HepG2 (cell line): ENCODE measurements around the gene GRHL1. TPM values are rescaled to one million over a fixed set of nuclear protein-coding genes. Genes with fewer than 3 reads are reported as not detected.

Source experiments
- ATAC-seq: fragments of 200-7000 bp; cut with Tn5 transposase; 3 replicates; pipeline ENCODE4 v1.9.1; 2020; ENCODE audit warnings: mild to moderate bottlenecking, moderate library complexity
- BruUV-seq: library from RNA; stranded (reverse); fragments of 400-500 nt; replicated peaks from 2 replicates; lab custom pipeline; 2021; lab: Mats Ljungman, UMichigan
- CTCF ChIA-PET: fragments of 300-600 bp; formaldehyde crosslinking; extraction: SDS; loops from one replicate; lab custom pipeline; 2021; ENCODE audit warnings: low total read pairs, inconsistent platforms, low intra/inter-chr PET ratio; lab: Yijun Ruan, JAX
- POLR2A ChIA-PET: fragments of 350-600 bp; sonication (Branson Sonifier 250); formaldehyde crosslinking; loops from one replicate; lab custom pipeline; 2020; ENCODE audit warnings: antibody characterized with exemption, inconsistent platforms; lab: Yijun Ruan, JAX
- DNase-seq: peaks from one replicate; pipeline ENCODE4 v3.0.0-alpha.2; 2015; ENCODE audit warnings: low spot score
- FAIRE-seq: peaks from 3 replicates; lab custom pipeline; 2011; peaks lifted over from hg19 to GRCh38; lab: Jason Lieb, UNC
- H2AFZ ChIP-seq: one replicate; pipeline ENCODE4 v1.6.1; 2011; ENCODE audit warnings: low read length, inconsistent platforms
- H3K27ac ChIP-seq: fragments of 300-600 bp; 3 replicates; pipeline ENCODE4 v1.8.0; 2011; ENCODE audit warnings: mixed run types, mild to moderate bottlenecking, mixed read lengths, low read length, inconsistent platforms; ENCODE audit not compliant: insufficient read depth; ENCODE audit errors: extremely low read length
- H3K27me3 ChIP-seq, 2 experiments: fragments of 200-600 bp in 1 of 2; 2 replicates in 1 of 2; 3 replicates in 1 of 2; pipeline versions ENCODE4 v1.6.0 to v1.8.0; 2011; ENCODE audit warnings: low read length in 2 of 2, mild to moderate bottlenecking in 2 of 2, moderate library complexity in 2 of 2, inconsistent platforms in 1 of 2; ENCODE audit not compliant: insufficient read depth in 2 of 2, control insufficient read depth in 1 of 2
- H3K36me3 ChIP-seq, 2 experiments: fragments of 200-600 bp in 1 of 2; replicated peaks in 1 of 2; 2 replicates in 1 of 2; 3 replicates in 1 of 2; pipeline versions ENCODE4 v1.5.1 to v1.8.0; 2011; ENCODE audit warnings: low read length in 2 of 2, inconsistent platforms in 1 of 2; ENCODE audit not compliant: insufficient read depth in 2 of 2, control insufficient read depth in 1 of 2
- H3K4me1 ChIP-seq: 2 replicates; pipeline ENCODE4 v1.5.1; 2012; ENCODE audit warnings: low read length, inconsistent platforms; ENCODE audit not compliant: insufficient read depth
- H3K4me2 ChIP-seq: 2 replicates; pipeline ENCODE4 v1.6.0; 2011; ENCODE audit warnings: low read depth, low read length, inconsistent platforms
- H3K4me3 ChIP-seq, 3 experiments: fragments of 200-600 bp in 1 of 3; sonication (generic), shearing (Covaris generic) in 1 of 3; replicated peaks in 1 of 3; 2 replicates each; pipeline ENCODE4 v1.5.1; 2011 to 2016; ENCODE audit warnings: low read length in 3 of 3, inconsistent platforms in 2 of 3, low read depth in 2 of 3, mild to moderate bottlenecking in 2 of 3, control low read depth in 1 of 3, mixed read lengths in 1 of 3; ENCODE audit not compliant: insufficient read depth in 1 of 3
- H3K79me2 ChIP-seq: one replicate; pipeline ENCODE4 v1.6.1; 2011; ENCODE audit warnings: low read length, inconsistent platforms; ENCODE audit not compliant: insufficient read depth
- H3K9ac ChIP-seq: 2 replicates; pipeline ENCODE4 v1.6.0; 2011; ENCODE audit warnings: mild to moderate bottlenecking, low read depth, low read length, inconsistent platforms; ENCODE audit not compliant: insufficient read depth
- H3K9me3 ChIP-seq: 2 replicates; pipeline ENCODE4 v1.5.1; 2012; ENCODE audit warnings: mild to moderate bottlenecking, low read length
- H4K20me1 ChIP-seq: 2 replicates; pipeline ENCODE4 v1.6.0; 2011; ENCODE audit warnings: inconsistent platforms, mild to moderate bottlenecking, low read length, moderate library complexity; ENCODE audit not compliant: insufficient read depth
- SMARCE1 ChIP-seq: fragments of 450-650 bp; IDR thresholded peaks from 2 replicates; pipeline ENCODE4 v1.6.1; 2017; ENCODE audit warnings: borderline replicate concordance
- ZNF10 ChIP-seq: sonication (generic); formaldehyde crosslinking; IDR thresholded peaks from 2 replicates; pipeline ENCODE4 v1.4.0; 2020; ENCODE audit warnings: mild to moderate bottlenecking, low read depth, missing genetic modification reagents, borderline replicate concordance
- ZNF121 ChIP-seq: sonication (generic); formaldehyde crosslinking; IDR thresholded peaks from 2 replicates; pipeline ENCODE4 v1.5.0; 2020; ENCODE audit warnings: mild to moderate bottlenecking, missing genetic modification reagents
- WGBS: methylation state at CpG from one replicate; pipeline ENCODE4 v1.1.6; 2017; ENCODE audit warnings: low lambda C conversion rate; 5-methylcytosine and 5-hydroxymethylcytosine counted together
- in situ Hi-C: cut with HindIII; loops from 2 replicates; pipeline ENCODE4 v1.10.0; 2017; ENCODE audit warnings: low pct_unique_long_range_greater_than_20kb; ENCODE audit not compliant: extremely low pct_ligation_motif_present
- intact Hi-C: fragments of 100-400 bp; cut with micrococcal nuclease; formaldehyde crosslinking; loops from one replicate; pipeline ENCODE4 v1.10.0; 2022; ENCODE audit not compliant: unreplicated experiment
- polyA plus RNA-seq, 8 experiments: library from polyadenylated mRNA; depleted of rRNA in 3 of 8; stranded (reverse) in 7 of 8; unstranded in 1 of 8; fragments of >200 nt; fragmentation: Illumina TruSeq in 4 of 8; extraction: Trizol in 4 of 8; gene quantifications; 2 replicates each; pipeline versions ENCODE4 v1.2.1 to v1.2.3, GENCODE V29; 2011 to 2016; ENCODE audit warnings: low read depth in 4 of 8, missing spikeins in 1 of 8, mixed read lengths in 1 of 8; ENCODE audit not compliant: insufficient read depth in 1 of 8
- total RNA-seq, 5 experiments: library from RNA; depleted of rRNA; stranded (reverse); fragments of >200 nt; fragmentation: Illumina TruSeq; extraction: Trizol; gene quantifications; 2 replicates each; pipeline ENCODE4 v1.2.3, GENCODE V29; 2016; ENCODE audit warnings: low read depth in 1 of 5
- TF ChIP-seq, protein P1 (sequence below): sonication (generic); formaldehyde crosslinking; IDR thresholded peaks from 2 replicates; pipeline ENCODE4 v1.4.0; 2020; ENCODE audit warnings: missing genetic modification reagents, borderline replicate concordance
- TF ChIP-seq, protein P2 (sequence below): sonication (generic); formaldehyde crosslinking; IDR thresholded peaks from 2 replicates; pipeline ENCODE4 v1.5.0; 2020; ENCODE audit warnings: mild to moderate bottlenecking, missing genetic modification reagents

Gene GRHL1
- total and polyA plus RNA-seq, 2 of the 13 experiments (the other 11 are each of a cell fraction or from before 2014, with no cell fraction given) = 9.3 to 12.0 TPM

DNA sequence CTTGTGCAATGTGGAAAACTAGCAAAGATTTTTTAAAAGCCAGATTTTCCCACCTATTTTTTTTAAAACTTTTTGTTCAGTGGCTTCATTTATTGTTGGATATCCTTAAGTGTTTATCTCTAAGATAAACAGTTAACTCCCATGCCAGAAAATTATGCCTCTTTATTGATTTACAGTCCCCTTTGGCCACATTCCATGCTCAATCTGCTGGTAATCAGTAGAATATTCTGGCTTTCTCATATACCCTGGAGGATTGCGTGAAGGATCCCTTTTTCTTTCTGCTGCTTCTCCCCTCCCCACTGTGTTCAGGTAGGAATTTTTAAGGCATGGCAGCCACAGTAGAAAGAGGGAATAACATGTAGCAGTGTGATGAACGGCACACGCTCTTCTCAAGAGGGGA, 2.6 kb downstream of the GRHL1 start (continued):
- TF ChIP-seq, protein P1, sequence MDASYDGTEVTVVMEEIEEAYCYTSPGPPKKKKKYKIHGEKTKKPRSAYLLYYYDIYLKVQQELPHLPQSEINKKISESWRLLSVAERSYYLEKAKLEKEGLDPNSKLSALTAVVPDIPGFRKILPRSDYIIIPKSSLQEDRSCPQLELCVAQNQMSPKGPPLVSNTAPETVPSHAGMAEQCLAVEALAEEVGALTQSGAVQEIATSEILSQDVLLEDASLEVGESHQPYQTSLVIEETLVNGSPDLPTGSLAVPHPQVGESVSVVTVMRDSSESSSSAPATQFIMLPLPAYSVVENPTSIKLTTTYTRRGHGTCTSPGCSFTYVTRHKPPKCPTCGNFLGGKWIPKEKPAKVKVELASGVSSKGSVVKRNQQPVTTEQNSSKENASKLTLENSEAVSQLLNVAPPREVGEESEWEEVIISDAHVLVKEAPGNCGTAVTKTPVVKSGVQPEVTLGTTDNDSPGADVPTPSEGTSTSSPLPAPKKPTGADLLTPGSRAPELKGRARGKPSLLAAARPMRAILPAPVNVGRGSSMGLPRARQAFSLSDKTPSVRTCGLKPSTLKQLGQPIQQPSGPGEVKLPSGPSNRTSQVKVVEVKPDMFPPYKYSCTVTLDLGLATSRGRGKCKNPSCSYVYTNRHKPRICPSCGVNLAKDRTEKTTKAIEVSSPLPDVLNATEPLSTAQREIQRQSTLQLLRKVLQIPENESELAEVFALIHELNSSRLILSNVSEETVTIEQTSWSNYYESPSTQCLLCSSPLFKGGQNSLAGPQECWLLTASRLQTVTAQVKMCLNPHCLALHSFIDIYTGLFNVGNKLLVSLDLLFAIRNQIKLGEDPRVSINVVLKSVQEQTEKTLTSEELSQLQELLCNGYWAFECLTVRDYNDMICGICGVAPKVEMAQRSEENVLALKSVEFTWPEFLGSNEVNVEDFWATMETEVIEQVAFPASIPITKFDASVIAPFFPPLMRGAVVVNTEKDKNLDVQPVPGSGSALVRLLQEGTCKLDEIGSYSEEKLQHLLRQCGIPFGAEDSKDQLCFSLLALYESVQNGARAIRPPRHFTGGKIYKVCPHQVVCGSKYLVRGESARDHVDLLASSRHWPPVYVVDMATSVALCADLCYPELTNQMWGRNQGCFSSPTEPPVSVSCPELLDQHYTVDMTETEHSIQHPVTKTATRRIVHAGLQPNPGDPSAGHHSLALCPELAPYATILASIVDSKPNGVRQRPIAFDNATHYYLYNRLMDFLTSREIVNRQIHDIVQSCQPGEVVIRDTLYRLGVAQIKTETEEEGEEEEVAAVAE (CRISPR knock-in tag) = no peak
- TF ChIP-seq ZNF10 (CRISPR knock-in tag) = no peak
- no peak for TF ChIP-seq SMARCE1

DNA sequence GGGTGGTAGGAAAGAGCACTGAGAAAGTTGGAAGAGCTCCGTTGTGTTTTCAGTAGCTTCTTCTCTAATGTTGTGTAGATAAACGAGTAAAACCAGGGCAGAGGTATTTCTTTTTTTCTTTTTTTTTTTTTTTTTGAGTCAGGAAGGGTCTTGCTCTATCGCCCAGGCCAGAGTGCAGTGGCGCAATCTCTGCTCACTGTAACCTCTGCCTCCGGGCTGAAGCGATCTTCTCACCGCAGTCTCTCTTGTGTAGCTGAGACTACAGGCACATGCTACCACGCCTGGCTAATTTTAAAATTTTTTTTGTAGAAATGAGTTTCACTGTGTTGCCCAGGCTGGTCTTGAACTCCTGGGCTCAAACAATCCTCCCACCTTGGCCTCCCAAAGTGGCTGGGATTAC, 6.6 kb downstream of the GRHL1 start:
- no peak overlapping the region for H3K4me3 ChIP-seq
- CTCF ChIA-PET = no interaction called here
- in situ Hi-C loops = no loop called here

More for the DNA sequence above, 6.6 kb downstream of the GRHL1 start:
- intact Hi-C loops = no loop called here
- no peak for FAIRE-seq
- WGBS = 87% methylated on average over 8 of the region's 8 CpGs
- Histone ChIP-seq H3K27ac (no peak overlapping the region), H3K27me3 (no peaks in the 10 kb centered on the region), H3K4me1 (peaks cover 21% of the 10 kb centered on the region), H4K20me1 (no peaks in the 10 kb centered on the region), H3K9ac (no peak overlapping the region), H3K4me2 (no peak overlapping the region), H3K9me3 (no peaks in the 10 kb centered on the region), H3K79me2 (no peaks in the 10 kb centered on the region), H3K36me3 (peaks cover 9 to 36% of the 10 kb centered on the region in 2 experiments), H2AFZ (no peak overlapping the region)
- TF ChIP-seq, protein P2, sequence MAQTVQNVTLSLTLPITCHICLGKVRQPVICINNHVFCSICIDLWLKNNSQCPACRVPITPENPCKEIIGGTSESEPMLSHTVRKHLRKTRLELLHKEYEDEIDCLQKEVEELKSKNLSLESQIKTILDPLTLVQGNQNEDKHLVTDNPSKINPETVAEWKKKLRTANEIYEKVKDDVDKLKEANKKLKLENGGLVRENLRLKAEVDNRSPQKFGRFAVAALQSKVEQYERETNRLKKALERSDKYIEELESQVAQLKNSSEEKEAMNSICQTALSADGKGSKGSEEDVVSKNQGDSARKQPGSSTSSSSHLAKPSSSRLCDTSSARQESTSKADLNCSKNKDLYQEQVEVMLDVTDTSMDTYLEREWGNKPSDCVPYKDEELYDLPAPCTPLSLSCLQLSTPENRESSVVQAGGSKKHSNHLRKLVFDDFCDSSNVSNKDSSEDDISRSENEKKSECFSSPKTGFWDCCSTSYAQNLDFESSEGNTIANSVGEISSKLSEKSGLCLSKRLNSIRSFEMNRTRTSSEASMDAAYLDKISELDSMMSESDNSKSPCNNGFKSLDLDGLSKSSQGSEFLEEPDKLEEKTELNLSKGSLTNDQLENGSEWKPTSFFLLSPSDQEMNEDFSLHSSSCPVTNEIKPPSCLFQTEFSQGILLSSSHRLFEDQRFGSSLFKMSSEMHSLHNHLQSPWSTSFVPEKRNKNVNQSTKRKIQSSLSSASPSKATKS (CRISPR knock-in tag) = no peak
- TF ChIP-seq ZNF121 (CRISPR knock-in tag) = peak; percentile 75; the same call in 1 of the 2 replicates
- ATAC-seq = no peak
- no TSS peak for BruUV-seq
- DNase-seq = no peak
- POLR2A ChIA-PET = no interaction called here
